Uterus (tissue), 2 donors: Measurements from ENCODE around the gene SLC25A29.

Experiments used
- POLR2A ChIP-seq, 2 donors: fragments of 450-650 bp; IDR thresholded peaks; one replicate each; pipeline ENCODE4 v1.6.1; 2016; ENCODE audit warnings: antibody characterized with exemption in 2 of 2, mild to moderate bottlenecking in 1 of 2, moderate library complexity in 1 of 2
- TF ChIP-seq, protein P1 (sequence below), 4 experiments: fragments of 200-600 bp in 2 of 4; fragments of 450-650 bp in 2 of 4; sonication (generic) in 2 of 4; IDR thresholded peaks; one replicate each; pipeline ENCODE4 v1.5.1; 2016 to 2019; ENCODE audit warnings: antibody characterized with exemption in 4 of 4, mild to moderate bottlenecking in 2 of 4, moderate library complexity in 1 of 4

GRCh38 chr14:100332071-100332639 lies 25.9 kb upstream of the SLC25A29 start:
- TF ChIP-seq POLR2A (IDR thresholded peaks at IDR 0.05) = no peak
- TF ChIP-seq, protein P1, sequence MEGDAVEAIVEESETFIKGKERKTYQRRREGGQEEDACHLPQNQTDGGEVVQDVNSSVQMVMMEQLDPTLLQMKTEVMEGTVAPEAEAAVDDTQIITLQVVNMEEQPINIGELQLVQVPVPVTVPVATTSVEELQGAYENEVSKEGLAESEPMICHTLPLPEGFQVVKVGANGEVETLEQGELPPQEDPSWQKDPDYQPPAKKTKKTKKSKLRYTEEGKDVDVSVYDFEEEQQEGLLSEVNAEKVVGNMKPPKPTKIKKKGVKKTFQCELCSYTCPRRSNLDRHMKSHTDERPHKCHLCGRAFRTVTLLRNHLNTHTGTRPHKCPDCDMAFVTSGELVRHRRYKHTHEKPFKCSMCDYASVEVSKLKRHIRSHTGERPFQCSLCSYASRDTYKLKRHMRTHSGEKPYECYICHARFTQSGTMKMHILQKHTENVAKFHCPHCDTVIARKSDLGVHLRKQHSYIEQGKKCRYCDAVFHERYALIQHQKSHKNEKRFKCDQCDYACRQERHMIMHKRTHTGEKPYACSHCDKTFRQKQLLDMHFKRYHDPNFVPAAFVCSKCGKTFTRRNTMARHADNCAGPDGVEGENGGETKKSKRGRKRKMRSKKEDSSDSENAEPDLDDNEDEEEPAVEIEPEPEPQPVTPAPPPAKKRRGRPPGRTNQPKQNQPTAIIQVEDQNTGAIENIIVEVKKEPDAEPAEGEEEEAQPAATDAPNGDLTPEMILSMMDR (IDR thresholded peaks at IDR 0.05) = no peak
